ENCODE measurements around the gene A4GALT. TPM values are rescaled to one million over a fixed set of nuclear protein-coding genes. Genes with fewer than 3 reads are reported as not detected.
"Not testable (repeated sequence)": the region's sequence is repeated elsewhere in the genome, so short reads cannot be mapped to it uniquely, and the experiment has no call there.

A4GALT gene
- not detected in 2 replicates for total RNA-seq

DNA sequence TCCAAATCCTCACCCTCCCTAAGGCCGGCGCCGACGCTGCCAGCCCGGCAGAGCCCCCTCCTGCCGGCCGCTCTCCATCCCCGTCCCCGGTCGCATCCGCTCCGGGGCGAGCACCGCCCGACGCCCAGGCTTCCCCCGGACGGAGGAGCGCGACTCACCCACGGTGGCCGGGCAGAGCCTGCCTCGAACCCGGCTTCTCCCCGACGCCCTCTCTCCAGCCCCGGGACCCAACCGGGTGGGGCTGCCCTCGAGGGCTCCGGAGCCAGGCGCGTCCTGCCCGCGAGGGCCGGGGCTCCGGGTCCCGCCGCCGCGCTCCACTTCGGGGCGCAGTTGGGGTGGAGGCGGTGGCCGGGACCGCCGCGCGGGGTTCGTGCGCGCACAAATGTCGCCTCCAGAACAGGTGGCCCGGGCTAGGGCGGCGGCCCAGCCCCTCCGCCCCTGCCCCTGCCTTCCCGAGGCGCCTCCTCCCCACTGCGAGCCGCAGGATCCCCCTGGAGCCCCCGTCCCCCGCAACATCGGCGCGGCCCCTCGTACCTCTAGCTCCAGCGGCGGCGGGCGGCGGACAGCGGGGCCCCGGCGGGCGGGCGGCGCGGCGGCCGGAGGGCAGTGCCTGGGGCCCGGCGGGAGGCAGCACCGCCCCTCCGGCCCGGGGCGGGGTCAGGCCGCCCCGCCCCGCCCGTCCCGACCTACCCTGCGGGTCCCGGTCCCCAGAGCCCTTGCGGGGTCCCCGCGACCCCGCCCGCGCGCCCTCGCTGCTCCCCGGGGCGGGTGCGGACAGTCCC is at the start of gene A4GALT:
TSS of gene A4GALT (minus strand) at position 608 of the 782 bp plus-strand sequence. CDS start 26,919 bp downstream, outside the sequence.
- no peaks in the 10 kb centered on the region for H3K9me3 Mint-ChIP-seq
- no peak within 1 kb of the TSS for H3K27ac Mint-ChIP-seq
- H3K27me3 Mint-ChIP-seq (ENCODE audit: insufficient read depth): peaks cover 46% of the 10 kb centered on the region
- peak within 1 kb of the TSS; percentile 48 for H3K4me3 Mint-ChIP-seq
- peaks cover 5% of the 10 kb centered on the region for H3K4me1 Mint-ChIP-seq (ENCODE audit: low read depth)
- DNase-seq (ENCODE audit: low spot score): no peak
- intact Hi-C loops (cut with micrococcal nuclease): no loop called here
- no peaks in the 10 kb centered on the region for H3K36me3 Mint-ChIP-seq (ENCODE audit: low read depth)

- DNase-seq (ENCODE audit: low spot score): no peak
- Mint-ChIP-seq H3K36me3 (ENCODE audit: low read depth) (no peaks in the 10 kb centered on the region), H3K9me3 (no peaks in the 10 kb centered on the region), H3K4me1 (ENCODE audit: low read depth) (no peaks in the 10 kb centered on the region), H3K4me3 (no peak overlapping the region), H3K27ac (no peak overlapping the region), H3K27me3 (ENCODE audit: insufficient read depth) (no peaks in the 10 kb centered on the region)
- intact Hi-C loops (cut with micrococcal nuclease): no loop called here
These were observed 49.7 kb upstream of the A4GALT start for GRCh38 chr22:42770448-42770726.

GRCh38 chr22:42769574-42770447 is 49.1 kb upstream of the A4GALT start:
- Mint-ChIP-seq H3K9me3 (no peaks in the 10 kb centered on the region), H3K27me3 (ENCODE audit: insufficient read depth) (no peaks in the 10 kb centered on the region)
- intact Hi-C loops (cut with micrococcal nuclease): no loop called here

DNA sequence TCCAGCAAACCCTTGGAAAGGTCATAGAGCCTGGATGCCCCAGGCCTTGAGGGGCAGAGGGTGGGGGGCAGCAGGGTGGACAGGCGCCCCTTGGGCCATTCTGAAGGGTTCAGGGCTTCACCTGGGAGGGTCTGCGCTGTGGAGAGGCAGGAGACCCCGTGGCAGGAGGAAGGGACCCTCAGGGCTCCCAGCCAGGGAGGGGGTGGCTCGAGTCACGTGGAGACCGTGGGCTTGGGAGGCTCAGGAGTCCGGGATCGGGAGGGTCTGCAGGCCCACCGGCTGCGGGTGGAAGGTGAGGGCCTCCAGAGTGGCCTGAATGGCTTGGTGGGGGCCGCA is 48.5 kb upstream of the A4GALT start:
- Mint-ChIP-seq H3K4me1 (ENCODE audit: low read depth) (no peaks in the 10 kb centered on the region), H3K36me3 (ENCODE audit: low read depth) (no peaks in the 10 kb centered on the region), H3K27ac (no peak overlapping the region), H3K4me3 (no peak overlapping the region), H3K9me3 (no peaks in the 10 kb centered on the region), H3K27me3 (ENCODE audit: insufficient read depth) (no peaks in the 10 kb centered on the region)
- no peak for DNase-seq (ENCODE audit: low spot score)
- intact Hi-C loops (cut with micrococcal nuclease): no loop called here

More at GRCh38 chr22:42769574-42770447, 49.1 kb upstream of the A4GALT start:
- Mint-ChIP-seq H3K36me3 (ENCODE audit: low read depth) (no peaks in the 10 kb centered on the region), H3K27ac (no peak overlapping the region), H3K4me1 (ENCODE audit: low read depth) (no peaks in the 10 kb centered on the region), H3K4me3 (no peak overlapping the region)
- no peak for DNase-seq (ENCODE audit: low spot score)

- Mint-ChIP-seq H3K36me3 (ENCODE audit: low read depth) (no peaks in the 10 kb centered on the region), H3K4me1 (ENCODE audit: low read depth) (no peaks in the 10 kb centered on the region), H3K9me3 (no peaks in the 10 kb centered on the region), H3K4me3 (no peak overlapping the region), H3K27ac (no peak overlapping the region), H3K27me3 (ENCODE audit: insufficient read depth) (no peaks in the 10 kb centered on the region)
- intact Hi-C loops (cut with micrococcal nuclease): no loop called here
- DNase-seq (ENCODE audit: low spot score): no peak
These were observed 47.8 kb upstream of the A4GALT start for GRCh38 chr22:42768385-42769035.

- Mint-ChIP-seq H3K36me3 (ENCODE audit: low read depth) (no peaks in the 10 kb centered on the region), H3K27ac (no peak overlapping the region), H3K27me3 (ENCODE audit: insufficient read depth) (no peaks in the 10 kb centered on the region), H3K9me3 (no peaks in the 10 kb centered on the region), H3K4me1 (ENCODE audit: low read depth) (no peaks in the 10 kb centered on the region), H3K4me3 (no peak overlapping the region)
- DNase-seq (ENCODE audit: low spot score): no peak
- intact Hi-C loops (cut with micrococcal nuclease): no loop called here
These were observed 46.2 kb upstream of the A4GALT start for GRCh38 chr22:42766860-42767259.

DNA sequence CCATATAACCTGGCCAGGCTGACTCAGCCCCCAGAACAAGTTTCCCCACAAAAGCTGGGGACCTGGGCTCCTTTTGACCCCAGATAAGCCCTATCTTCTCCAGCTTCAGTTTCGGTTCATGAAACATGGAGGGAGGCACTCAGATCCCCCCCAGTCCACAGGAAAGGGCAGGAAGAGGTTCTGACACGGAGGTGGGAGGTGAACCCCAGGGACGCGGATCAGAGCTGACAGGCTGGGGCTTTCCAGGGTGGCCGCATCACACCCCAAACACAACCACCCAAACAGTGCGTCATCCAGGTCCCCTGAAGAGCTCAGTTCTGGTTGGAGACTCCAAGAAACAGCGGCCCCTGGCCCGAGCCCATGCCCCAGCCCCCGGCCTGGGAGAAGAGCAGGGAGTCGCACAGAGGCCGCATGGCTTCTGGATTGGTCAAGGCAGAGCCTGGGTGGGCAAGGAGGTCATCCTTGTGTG is 44.3 kb upstream of the A4GALT start:
- intact Hi-C loops (cut with micrococcal nuclease): no loop called here
- Mint-ChIP-seq H3K27ac (no peak overlapping the region), H3K9me3 (no peaks in the 10 kb centered on the region), H3K4me3 (no peak overlapping the region), H3K27me3 (ENCODE audit: insufficient read depth) (no peaks in the 10 kb centered on the region), H3K4me1 (ENCODE audit: low read depth) (no peaks in the 10 kb centered on the region), H3K36me3 (ENCODE audit: low read depth) (no peaks in the 10 kb centered on the region)
- no peak for DNase-seq (ENCODE audit: low spot score)

GRCh38 chr22:42763965-42764480 is 43.4 kb upstream of the A4GALT start:
- no peak for DNase-seq (ENCODE audit: low spot score)
- Mint-ChIP-seq H3K4me1 (ENCODE audit: low read depth) (no peaks in the 10 kb centered on the region), H3K27me3 (ENCODE audit: insufficient read depth) (no peaks in the 10 kb centered on the region), H3K27ac (no peak overlapping the region), H3K36me3 (ENCODE audit: low read depth) (no peaks in the 10 kb centered on the region), H3K9me3 (no peaks in the 10 kb centered on the region), H3K4me3 (no peak overlapping the region)
- intact Hi-C loops (cut with micrococcal nuclease): no loop called here

DNA sequence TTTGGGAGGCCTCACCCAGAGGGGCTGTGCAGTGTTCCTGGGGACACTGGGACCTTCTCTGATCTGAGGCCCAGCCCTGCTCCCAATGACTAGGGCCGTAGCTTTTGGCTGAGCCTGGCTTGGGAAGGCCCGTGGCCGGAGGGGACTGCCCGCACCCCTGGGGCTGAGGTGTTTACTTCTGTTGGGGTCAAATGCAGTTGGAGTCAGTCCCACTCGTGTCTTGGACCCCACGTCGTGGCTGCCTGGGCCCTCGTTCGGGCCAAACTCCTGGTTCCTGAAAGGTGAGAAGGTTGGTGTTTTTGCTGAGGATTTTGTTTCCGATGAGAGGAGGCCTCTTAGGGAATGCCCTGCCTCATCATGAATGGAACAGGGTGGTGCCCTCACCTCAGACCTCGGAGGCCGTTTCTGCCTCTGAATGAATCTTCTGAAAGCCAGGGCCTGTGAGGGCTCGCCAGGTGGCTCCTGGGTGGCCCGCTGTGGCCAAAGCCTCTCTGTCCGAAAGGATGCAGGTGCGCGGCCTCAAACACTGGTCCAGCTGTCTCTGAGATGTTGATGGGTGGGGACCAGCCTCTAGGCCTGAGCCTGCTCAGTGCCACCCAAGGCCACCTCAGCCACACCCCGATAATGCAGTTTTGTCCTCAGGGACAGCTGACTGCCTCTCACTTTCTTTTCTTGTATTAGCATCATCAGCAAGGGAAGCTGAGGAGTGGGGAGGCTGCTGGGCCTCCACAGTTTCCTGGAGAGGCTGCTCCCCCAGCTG is 40.3 kb upstream of the A4GALT start:
- H3K36me3 Mint-ChIP-seq (ENCODE audit: low read depth): no peaks in the 10 kb centered on the region
- peaks cover 5% of the 10 kb centered on the region for H3K27me3 Mint-ChIP-seq (ENCODE audit: insufficient read depth)
- H3K4me3 Mint-ChIP-seq: no peak overlapping the region
- no peak overlapping the region for H3K27ac Mint-ChIP-seq
- intact Hi-C loops (cut with micrococcal nuclease): no loop called here
- DNase-seq (ENCODE audit: low spot score): no peak
- H3K9me3 Mint-ChIP-seq: no peaks in the 10 kb centered on the region
- H3K4me1 Mint-ChIP-seq (ENCODE audit: low read depth): no peaks in the 10 kb centered on the region

DNA sequence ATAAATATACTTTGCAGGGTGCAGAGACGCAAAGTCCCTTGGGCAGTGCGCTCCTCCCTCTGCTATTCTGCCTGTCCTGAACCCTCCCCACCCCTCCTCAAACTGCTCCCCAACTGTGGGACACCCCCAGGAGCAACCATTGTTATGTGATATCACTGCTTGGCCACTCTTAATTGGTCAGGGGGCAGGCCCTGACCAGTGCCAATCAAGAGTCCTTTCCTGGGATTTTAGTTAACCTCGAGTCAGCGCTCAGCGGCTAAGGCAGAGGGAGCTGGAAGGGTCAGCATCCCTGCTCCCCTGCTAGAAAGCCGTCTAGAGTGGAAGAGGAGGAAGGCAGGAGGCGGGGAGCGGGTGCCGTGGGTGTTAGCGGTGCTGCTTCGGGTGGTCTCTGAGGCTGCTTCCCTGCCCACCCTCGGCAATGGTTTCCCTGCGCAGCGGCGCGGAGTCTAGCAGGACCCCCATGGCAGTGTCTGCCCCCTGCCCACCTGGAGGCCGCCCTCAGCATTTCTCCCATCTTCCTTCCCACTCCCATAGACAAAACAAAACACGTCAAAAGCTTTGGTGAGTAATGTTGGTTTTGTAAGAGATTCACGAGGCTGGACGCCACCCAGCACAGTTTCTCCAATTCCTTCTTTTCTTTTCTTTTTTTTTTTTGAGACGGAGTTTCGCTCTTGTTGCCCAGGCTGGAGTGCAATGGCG is 38.4 kb upstream of the A4GALT start:
- Mint-ChIP-seq H3K4me1 (ENCODE audit: low read depth) (no peaks in the 10 kb centered on the region), H3K27me3 (ENCODE audit: insufficient read depth) (peaks cover 5% of the 10 kb centered on the region), H3K9me3 (no peaks in the 10 kb centered on the region), H3K27ac (no peak overlapping the region), H3K36me3 (ENCODE audit: low read depth) (no peaks in the 10 kb centered on the region), H3K4me3 (no peak overlapping the region)
- no peak for DNase-seq (ENCODE audit: low spot score)
- intact Hi-C loops (cut with micrococcal nuclease): no loop called here

- H3K27me3 Mint-ChIP-seq (ENCODE audit: insufficient read depth); intact Hi-C loops (cut with micrococcal nuclease); H3K4me3 Mint-ChIP-seq; H3K36me3 Mint-ChIP-seq (ENCODE audit: low read depth); H3K4me1 Mint-ChIP-seq (ENCODE audit: low read depth); H3K27ac Mint-ChIP-seq; H3K9me3 Mint-ChIP-seq; DNase-seq (ENCODE audit: low spot score): not testable (repeated sequence)
These were observed 34.9 kb upstream of the A4GALT start for GRCh38 chr22:42755553-42755952.

- DNase-seq (ENCODE audit: low spot score); H3K27ac Mint-ChIP-seq; H3K36me3 Mint-ChIP-seq (ENCODE audit: low read depth); intact Hi-C loops (cut with micrococcal nuclease); H3K4me3 Mint-ChIP-seq; H3K27me3 Mint-ChIP-seq (ENCODE audit: insufficient read depth); H3K4me1 Mint-ChIP-seq (ENCODE audit: low read depth); H3K9me3 Mint-ChIP-seq: not testable (repeated sequence)
These were observed 34.5 kb upstream of the A4GALT start for GRCh38 chr22:42755121-42755520.
